HCT116 (cell line): ENCODE data around the gene FANCM. TPM values are rescaled to one million over a fixed set of nuclear protein-coding genes. Genes with fewer than 3 reads are reported as not detected.

ENCODE experiments used
- ATAC-seq: fragments of 200-7000 bp; cut with Tn5 transposase; 2 replicates; pipeline ENCODE4 v1.9.1; 2020; ENCODE audit warnings: mild to moderate bottlenecking, moderate library complexity
- BruUV-seq: library from RNA; stranded (reverse); fragments of 400-500 nt; replicated peaks from 2 replicates; lab custom pipeline; 2021; lab: Mats Ljungman, UMichigan
- CTCF ChIA-PET: fragments of 300-600 bp; sonication (Branson Sonifier 250); formaldehyde crosslinking; loops from one replicate; lab custom pipeline; 2021; ENCODE audit warnings: antibody characterized with exemption; lab: Charles Lee
- POLR2A ChIA-PET: fragments of 300-600, 350-600 bp; sonication (Branson Sonifier 250); formaldehyde crosslinking; loops from one replicate; lab custom pipeline; 2021; ENCODE audit warnings: antibody characterized with exemption; lab: Charles Lee
- RAD21 ChIA-PET, 2 experiments: fragments of 300-600 bp; sonication (Branson Sonifier 250); formaldehyde crosslinking; loops; one replicate each; lab custom pipeline; 2023; ENCODE audit warnings: low total read pairs in 2 of 2; ENCODE audit not compliant: uncharacterized antibody in 2 of 2, unreplicated experiment in 2 of 2, low non-redundant PET in 1 of 2; lab: Charles Lee
- DNase-seq: peaks from one replicate; pipeline ENCODE4 v3.0.0-alpha.2; 2010; ENCODE audit warnings: low read depth, low spot score
- H2AFZ ChIP-seq: fragments of 200-600 bp; shearing (Covaris generic), sonication (generic); 2 replicates; pipeline ENCODE4 v1.6.1; 2017; ENCODE audit warnings: low read depth, mixed run types, mixed read lengths, antibody characterized with exemption, low read length; ENCODE audit not compliant: poor library complexity, severe bottlenecking
- H3K27ac ChIP-seq: 2 replicates; pipeline ENCODE4 v1.5.1; 2012; ENCODE audit warnings: low read depth, low read length
- H3K27me3 ChIP-seq: fragments of 200-600 bp; sonication (generic); 2 replicates; pipeline ENCODE4 v1.6.1; 2016; ENCODE audit warnings: mixed run types, low read length, mixed read lengths; ENCODE audit not compliant: insufficient read depth
- H3K36me3 ChIP-seq, 2 experiments: fragments of 200-500 bp in 1 of 2; fragments of 200-600 bp in 1 of 2; sonication (Bioruptor generic) in 1 of 2; sonication (generic) in 1 of 2; 2 replicates each; pipeline versions ENCODE4 v1.5.1 to v1.6.1; 2014 to 2016; ENCODE audit warnings: low read length in 2 of 2, inconsistent platforms in 1 of 2, mixed read lengths in 1 of 2, mixed run types in 1 of 2; ENCODE audit not compliant: insufficient read depth in 2 of 2, control insufficient read depth in 1 of 2
- H3K4me1 ChIP-seq, 2 experiments: fragments of 200-600 bp in 1 of 2; sonication (generic) in 1 of 2; 2 replicates each; pipeline versions ENCODE4 v1.5.1 to v1.6.1; 2012 to 2017; ENCODE audit warnings: low read length in 2 of 2, inconsistent platforms in 1 of 2, mild to moderate bottlenecking in 1 of 2, mixed read lengths in 1 of 2, mixed run types in 1 of 2, moderate library complexity in 1 of 2; ENCODE audit not compliant: insufficient read depth in 2 of 2, control insufficient read depth in 1 of 2
- H3K4me2 ChIP-seq: fragments of 200-600 bp; sonication (generic); 2 replicates; pipeline ENCODE4 v1.6.1; 2017; ENCODE audit warnings: mixed run types, low read length, mixed read lengths
- H3K4me3 ChIP-seq, 2 experiments: fragments of 200-600 bp in 1 of 2; sonication (generic) in 1 of 2; replicated peaks in 1 of 2; 2 replicates each; pipeline ENCODE4 v1.5.1; 2011 to 2016; ENCODE audit warnings: low read length in 2 of 2, control low read depth in 1 of 2, low read depth in 1 of 2, mild to moderate bottlenecking in 1 of 2, mixed read lengths in 1 of 2, mixed run types in 1 of 2
- H3K79me2 ChIP-seq: fragments of 200-600 bp; sonication (generic); 2 replicates; pipeline ENCODE4 v1.6.1; 2017; ENCODE audit warnings: mild to moderate bottlenecking, mixed run types, low read length, moderate library complexity, mixed read lengths; ENCODE audit not compliant: insufficient read depth
- H3K9ac ChIP-seq: fragments of 200-600 bp; sonication (generic); 2 replicates; pipeline ENCODE4 v1.6.1; 2016; ENCODE audit warnings: low read length, mixed read lengths
- H3K9me2 ChIP-seq: fragments of 200-600 bp; sonication (generic), shearing (Covaris generic); 2 replicates; pipeline ENCODE4 v1.6.1; 2017; ENCODE audit warnings: mixed run types, mild to moderate bottlenecking, moderate library complexity; ENCODE audit not compliant: insufficient read depth
- H3K9me3 ChIP-seq, 2 experiments: fragments of 200-500 bp in 1 of 2; fragments of 200-600 bp in 1 of 2; sonication (Bioruptor generic) in 1 of 2; sonication (generic) in 1 of 2; 2 replicates each; pipeline ENCODE4 v1.6.1; 2014 to 2017; ENCODE audit warnings: low read length in 2 of 2, mixed read lengths in 2 of 2, inconsistent platforms in 1 of 2, low read depth in 1 of 2, mild to moderate bottlenecking in 1 of 2, mixed run types in 1 of 2, moderate library complexity in 1 of 2; ENCODE audit not compliant: control insufficient read depth in 1 of 2, insufficient read depth in 1 of 2
- H4K20me1 ChIP-seq: fragments of 200-600 bp; sonication (generic), shearing (Covaris generic); 2 replicates; pipeline ENCODE4 v1.6.1; 2017; ENCODE audit warnings: mixed run types, mild to moderate bottlenecking, moderate library complexity; ENCODE audit not compliant: insufficient read depth
- CBX3 ChIP-seq: IDR thresholded peaks from 2 replicates; pipeline ENCODE4 v1.6.1; 2012; ENCODE audit warnings: low read depth
- CEBPB ChIP-seq: IDR thresholded peaks from 2 replicates; pipeline ENCODE4 v1.6.1; 2012; ENCODE audit warnings: low read depth
- EGR1 ChIP-seq: IDR thresholded peaks from 2 replicates; pipeline ENCODE4 v1.6.1; 2012; ENCODE audit warnings: low read depth
- EZH2phosphoT487 ChIP-seq: fragments of 200-600 bp; IDR thresholded peaks from 2 replicates; pipeline ENCODE4 v1.6.1; 2018; ENCODE audit warnings: antibody characterized with exemption, borderline replicate concordance
- FOSL1 ChIP-seq: IDR thresholded peaks from 2 replicates; pipeline ENCODE4 v1.6.1; 2012; ENCODE audit warnings: low read depth
- POLR2A ChIP-seq: IDR thresholded peaks from 2 replicates; pipeline ENCODE4 v1.7.0; 2011; ENCODE audit warnings: borderline replicate concordance; ENCODE audit not compliant: insufficient read depth, insufficient read length; ENCODE audit errors: extremely low read depth
- RAD21 ChIP-seq: IDR thresholded peaks from 2 replicates; pipeline ENCODE4 v1.6.1; 2012; ENCODE audit warnings: low read depth, mild to moderate bottlenecking
- SRF ChIP-seq: IDR thresholded peaks from 2 replicates; pipeline ENCODE4 v1.6.1; 2012; ENCODE audit warnings: low read depth
- TCF7L2 ChIP-seq: IDR thresholded peaks from 2 replicates; pipeline ENCODE4 v1.7.0; 2011; ENCODE audit warnings: borderline replicate concordance, inconsistent platforms; ENCODE audit not compliant: insufficient read depth, insufficient read length; ENCODE audit errors: extremely low read depth
- intact Hi-C: fragments of 100-400 bp; cut with micrococcal nuclease; formaldehyde crosslinking; loops from 2 replicates; pipeline ENCODE4 v1.10.0; 2022
- total RNA-seq: library from RNA; stranded (reverse); gene quantifications from one replicate; pipeline ENCODE4 v1.2.1, GENCODE V29; 2021; ENCODE audit not compliant: unreplicated experiment
- TF ChIP-seq, protein P1 (sequence below): IDR thresholded peaks from 2 replicates; pipeline ENCODE4 v1.6.1; 2012
- TF ChIP-seq, protein P2 (sequence below): IDR thresholded peaks from 2 replicates; pipeline ENCODE4 v1.6.1; 2012; ENCODE audit warnings: low read depth

FANCM gene
- total RNA-seq, 1 experiment from 2014 or later, result 10.9 TPM

GRCh38 chr14:45144658-45145057, 8.9 kb downstream of the FANCM start:
- RAD21 ChIA-PET, result no interaction called here
- no peak overlapping the region for H3K4me2 ChIP-seq
- H3K4me3 ChIP-seq, result no peak overlapping the region
- H3K27me3 ChIP-seq, result no peaks in the 10 kb centered on the region
- DNase-seq, result no peak
- no TSS peak for BruUV-seq
- intact Hi-C loops, result no loop called here
- H3K9me3 ChIP-seq, result no peaks in the 10 kb centered on the region
- H3K9ac ChIP-seq, result no peak overlapping the region
- H3K9me2 ChIP-seq, result no peaks in the 10 kb centered on the region
- ATAC-seq, result no peak
- H4K20me1 ChIP-seq, result no peaks in the 10 kb centered on the region
- POLR2A ChIA-PET, result interaction anchor here (0.6 kb wide), 1 partner anchor 98 kb away, joined by 4 read pairs; no protein-coding TSS in a partner anchor
- no peak overlapping the region for H2AFZ ChIP-seq
- no peak overlapping the region for H3K27ac ChIP-seq
- CTCF ChIA-PET, result no interaction called here
- TF ChIP-seq EGR1, result no peak
- no peak for TF ChIP-seq TCF7L2
- TF ChIP-seq, protein P1, sequence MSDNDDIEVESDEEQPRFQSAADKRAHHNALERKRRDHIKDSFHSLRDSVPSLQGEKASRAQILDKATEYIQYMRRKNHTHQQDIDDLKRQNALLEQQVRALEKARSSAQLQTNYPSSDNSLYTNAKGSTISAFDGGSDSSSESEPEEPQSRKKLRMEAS, result no peak
- no peak for TF ChIP-seq EZH2phosphoT487
- no peak for TF ChIP-seq CEBPB
- TF ChIP-seq RAD21, result no peak
- no peak for TF ChIP-seq FOSL1
- no peak for TF ChIP-seq SRF
- no peak for TF ChIP-seq POLR2A
- TF ChIP-seq, protein P2, sequence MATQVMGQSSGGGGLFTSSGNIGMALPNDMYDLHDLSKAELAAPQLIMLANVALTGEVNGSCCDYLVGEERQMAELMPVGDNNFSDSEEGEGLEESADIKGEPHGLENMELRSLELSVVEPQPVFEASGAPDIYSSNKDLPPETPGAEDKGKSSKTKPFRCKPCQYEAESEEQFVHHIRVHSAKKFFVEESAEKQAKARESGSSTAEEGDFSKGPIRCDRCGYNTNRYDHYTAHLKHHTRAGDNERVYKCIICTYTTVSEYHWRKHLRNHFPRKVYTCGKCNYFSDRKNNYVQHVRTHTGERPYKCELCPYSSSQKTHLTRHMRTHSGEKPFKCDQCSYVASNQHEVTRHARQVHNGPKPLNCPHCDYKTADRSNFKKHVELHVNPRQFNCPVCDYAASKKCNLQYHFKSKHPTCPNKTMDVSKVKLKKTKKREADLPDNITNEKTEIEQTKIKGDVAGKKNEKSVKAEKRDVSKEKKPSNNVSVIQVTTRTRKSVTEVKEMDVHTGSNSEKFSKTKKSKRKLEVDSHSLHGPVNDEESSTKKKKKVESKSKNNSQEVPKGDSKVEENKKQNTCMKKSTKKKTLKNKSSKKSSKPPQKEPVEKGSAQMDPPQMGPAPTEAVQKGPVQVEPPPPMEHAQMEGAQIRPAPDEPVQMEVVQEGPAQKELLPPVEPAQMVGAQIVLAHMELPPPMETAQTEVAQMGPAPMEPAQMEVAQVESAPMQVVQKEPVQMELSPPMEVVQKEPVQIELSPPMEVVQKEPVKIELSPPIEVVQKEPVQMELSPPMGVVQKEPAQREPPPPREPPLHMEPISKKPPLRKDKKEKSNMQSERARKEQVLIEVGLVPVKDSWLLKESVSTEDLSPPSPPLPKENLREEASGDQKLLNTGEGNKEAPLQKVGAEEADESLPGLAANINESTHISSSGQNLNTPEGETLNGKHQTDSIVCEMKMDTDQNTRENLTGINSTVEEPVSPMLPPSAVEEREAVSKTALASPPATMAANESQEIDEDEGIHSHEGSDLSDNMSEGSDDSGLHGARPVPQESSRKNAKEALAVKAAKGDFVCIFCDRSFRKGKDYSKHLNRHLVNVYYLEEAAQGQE, result no peak
- no peak for TF ChIP-seq CBX3
- no peaks in the 10 kb centered on the region for H3K4me1 ChIP-seq
- no peaks in the 10 kb centered on the region for H3K36me3 ChIP-seq
- H3K79me2 ChIP-seq, result peaks cover 42% of the 10 kb centered on the region
